T-helper 9 cell (primary cell): Measurements from ENCODE around the gene SHLD2.
"Not testable (repeated sequence)": the region's sequence is repeated elsewhere in the genome, so short reads cannot be mapped to it uniquely, and the experiment has no call there.

Source experiments
- DNase-seq: peaks from one replicate; pipeline ENCODE4 v3.0.0-alpha.2; 2020
- total RNA-seq, 2 donors: gene quantifications; one replicate each; lab custom pipeline; 2026; lab: John Stamatoyannopoulos, UW

SHLD2 gene, protein sequence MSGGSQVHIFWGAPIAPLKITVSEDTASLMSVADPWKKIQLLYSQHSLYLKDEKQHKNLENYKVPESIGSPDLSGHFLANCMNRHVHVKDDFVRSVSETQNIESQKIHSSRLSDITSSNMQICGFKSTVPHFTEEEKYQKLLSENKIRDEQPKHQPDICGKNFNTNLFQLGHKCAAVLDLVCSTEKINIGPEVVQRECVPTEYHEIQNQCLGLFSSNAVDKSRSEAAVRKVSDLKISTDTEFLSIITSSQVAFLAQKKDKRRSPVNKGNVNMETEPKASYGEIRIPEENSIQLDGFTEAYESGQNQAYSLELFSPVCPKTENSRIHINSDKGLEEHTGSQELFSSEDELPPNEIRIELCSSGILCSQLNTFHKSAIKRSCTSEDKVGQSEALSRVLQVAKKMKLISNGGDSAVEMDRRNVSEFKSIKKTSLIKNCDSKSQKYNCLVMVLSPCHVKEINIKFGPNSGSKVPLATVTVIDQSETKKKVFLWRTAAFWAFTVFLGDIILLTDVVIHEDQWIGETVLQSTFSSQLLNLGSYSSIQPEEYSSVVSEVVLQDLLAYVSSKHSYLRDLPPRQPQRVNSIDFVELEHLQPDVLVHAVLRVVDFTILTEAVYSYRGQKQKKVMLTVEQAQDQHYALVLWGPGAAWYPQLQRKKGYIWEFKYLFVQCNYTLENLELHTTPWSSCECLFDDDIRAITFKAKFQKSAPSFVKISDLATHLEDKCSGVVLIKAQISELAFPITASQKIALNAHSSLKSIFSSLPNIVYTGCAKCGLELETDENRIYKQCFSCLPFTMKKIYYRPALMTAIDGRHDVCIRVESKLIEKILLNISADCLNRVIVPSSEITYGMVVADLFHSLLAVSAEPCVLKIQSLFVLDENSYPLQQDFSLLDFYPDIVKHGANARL
- total RNA-seq = 40.3 to 73.0 reads per million in 2 donors

DNA sequence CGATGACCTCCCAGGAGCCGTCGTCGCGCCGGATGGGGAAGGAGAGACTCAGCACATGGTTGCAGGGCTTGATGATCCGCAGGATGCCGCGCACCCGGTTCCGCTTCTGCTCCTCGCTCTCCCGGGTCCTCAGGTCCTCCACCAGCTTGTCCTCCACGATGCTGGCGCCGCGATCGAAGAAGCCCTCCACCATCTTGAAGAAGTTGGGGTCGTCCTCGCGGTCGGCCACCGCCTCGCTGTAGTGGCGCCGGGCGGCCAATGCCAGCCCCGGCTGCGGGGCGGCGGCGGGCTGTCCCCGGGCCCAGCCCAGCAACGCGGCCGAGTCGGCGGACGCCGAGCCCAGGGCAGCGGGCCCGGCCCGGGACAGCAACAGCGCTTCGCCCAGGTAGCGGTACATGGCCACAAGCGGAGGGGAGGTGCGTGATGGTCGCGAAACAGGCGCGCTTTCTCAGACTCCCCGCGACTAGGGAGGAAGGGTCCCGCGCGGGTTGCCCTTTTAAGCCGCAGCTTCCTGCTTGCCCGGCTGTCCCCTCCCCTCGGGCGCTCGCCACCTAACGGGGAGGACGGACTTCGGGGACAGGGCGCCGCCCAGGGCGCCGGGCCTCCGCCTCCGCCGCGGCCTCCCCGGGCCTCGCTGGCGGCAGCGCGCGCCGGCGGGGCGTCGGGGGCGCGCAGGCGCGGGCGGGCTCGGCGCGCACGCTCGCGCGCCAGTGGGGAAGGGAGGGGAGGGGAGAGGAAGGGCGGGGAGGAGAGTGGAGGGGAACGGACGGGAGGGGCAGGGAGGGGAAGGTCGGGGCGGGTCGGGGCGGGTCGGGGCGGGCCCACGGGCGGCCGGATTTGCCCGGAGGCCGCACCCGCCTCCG, at the start of gene SHLD2, which contains the start of gene GLUD1:
SHLD2 (plus strand) TSS at position 834 of the 863 bp plus-strand sequence. CDS start 56,149 bp downstream, outside the sequence.
GLUD1 (minus strand) TSS at position 471 of the 863 bp plus-strand sequence; CDS start at position 397, 74 bp downstream.
- peak; percentile 76 for DNase-seq

DNA sequence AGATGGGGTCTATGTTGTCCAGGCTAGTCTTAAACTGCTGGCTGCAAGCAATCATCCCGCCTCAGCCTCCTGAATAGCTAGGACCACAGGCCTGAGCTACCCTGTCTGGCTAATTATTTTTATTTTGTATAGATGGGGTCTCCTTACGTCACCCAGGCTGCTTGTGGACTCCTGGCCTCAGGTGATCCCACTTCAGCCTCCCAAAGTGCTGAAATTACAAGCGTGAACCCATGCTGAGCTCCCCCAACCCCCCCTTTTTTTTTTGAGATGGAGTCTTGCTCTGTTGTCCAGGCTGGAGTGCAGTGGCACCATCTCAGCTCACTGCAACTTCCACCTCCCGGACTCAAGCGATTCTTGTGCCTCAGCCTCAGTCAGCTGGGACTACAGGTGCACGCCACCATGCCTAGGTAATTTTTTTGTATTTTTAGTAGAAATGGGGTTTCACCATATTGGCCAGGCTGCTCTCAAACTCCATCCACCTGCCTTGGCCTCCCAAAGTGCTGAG, 49.5 kb upstream of the SHLD2 start:
- no peak for DNase-seq

DNA sequence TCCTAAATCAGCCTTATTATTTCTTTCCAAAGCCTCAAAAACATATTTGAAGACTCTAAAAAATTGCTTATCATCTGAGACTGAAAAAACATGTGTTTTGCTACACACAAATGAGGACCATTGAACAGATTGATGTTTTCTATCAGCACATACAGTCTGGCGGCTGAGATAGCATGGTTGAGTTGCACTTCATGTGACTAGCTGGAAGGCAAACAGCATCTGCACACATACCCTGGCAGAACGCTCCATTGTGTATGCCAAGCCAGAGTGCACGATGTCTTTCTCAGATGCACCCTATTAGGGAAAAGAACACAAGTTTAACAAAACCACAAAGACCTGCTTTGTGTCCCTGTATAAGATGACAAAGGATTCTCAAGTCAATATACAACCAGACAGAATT, 41.9 kb upstream of the SHLD2 start:
- no peak for DNase-seq

DNA sequence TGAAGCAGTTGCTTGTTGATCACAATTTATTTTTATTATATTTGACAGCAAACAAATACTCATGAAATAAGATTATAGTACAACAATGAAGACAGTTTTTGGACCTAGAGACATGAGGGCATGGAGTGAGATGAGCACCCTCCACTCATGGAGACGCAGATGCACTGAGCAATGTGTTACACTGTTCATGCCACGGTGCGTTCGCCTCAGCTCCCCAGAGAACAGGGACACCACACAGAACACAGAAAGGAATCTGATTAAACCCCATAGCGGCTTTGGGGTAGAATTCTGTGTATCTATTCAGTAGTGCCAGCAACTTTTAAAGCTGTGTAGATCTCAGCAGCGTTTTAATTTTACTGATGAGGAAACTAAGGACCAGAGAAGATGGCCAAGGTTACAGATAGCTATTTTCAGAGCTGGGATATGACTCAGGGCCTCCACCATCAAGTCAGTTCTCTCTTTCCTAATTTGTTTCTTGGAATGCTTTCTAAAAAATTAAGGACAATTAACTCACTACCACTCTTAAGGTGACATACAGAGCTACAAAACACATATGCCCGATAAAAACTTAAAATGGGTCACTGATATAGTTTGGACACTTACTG, 41.3 kb upstream of the SHLD2 start:
- DNase-seq = no peak

DNA sequence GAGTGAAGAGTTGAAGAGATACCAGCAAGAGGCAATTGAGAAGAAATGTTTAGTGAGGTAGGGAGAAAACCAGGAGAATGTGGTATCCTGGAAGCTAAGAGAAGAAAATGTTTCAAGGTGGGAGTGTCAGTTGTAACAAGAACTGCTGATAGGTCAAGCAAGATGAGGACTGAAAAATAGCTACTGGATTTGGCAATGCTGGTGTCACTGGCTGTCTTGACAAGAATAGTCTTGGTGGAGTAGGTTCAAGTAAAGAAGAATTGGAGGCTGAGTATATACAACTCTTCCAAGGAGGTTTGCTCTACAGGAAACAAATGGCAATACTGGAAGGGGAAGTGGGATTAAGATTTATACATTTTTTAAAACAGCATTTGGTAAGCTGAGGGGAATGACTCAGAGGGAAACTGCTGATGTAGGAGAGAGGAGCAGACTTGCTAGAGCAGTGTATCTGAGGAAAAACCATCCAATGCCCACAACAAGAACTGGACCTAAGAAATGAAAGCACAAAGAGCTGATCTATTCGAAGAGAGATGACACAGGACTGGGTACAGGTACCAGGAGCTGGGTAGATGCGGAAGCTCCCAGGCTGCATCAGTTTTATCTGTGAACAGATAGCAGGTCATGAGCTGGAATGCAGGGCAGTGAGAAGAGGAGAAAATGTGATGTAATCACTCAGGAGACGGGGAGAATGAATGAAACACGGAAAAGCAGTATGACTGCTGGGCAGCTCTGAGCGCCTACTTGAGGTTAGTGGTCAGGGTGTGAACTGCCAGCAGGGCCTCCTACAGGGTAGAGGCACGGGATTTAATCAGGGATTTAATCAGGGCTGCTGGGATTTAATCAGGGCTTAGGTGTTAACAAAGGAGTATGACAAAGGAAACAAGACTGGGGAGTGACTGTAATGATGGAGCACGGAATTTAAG, 40.4 kb upstream of the SHLD2 start:
- DNase-seq = no peak

DNA sequence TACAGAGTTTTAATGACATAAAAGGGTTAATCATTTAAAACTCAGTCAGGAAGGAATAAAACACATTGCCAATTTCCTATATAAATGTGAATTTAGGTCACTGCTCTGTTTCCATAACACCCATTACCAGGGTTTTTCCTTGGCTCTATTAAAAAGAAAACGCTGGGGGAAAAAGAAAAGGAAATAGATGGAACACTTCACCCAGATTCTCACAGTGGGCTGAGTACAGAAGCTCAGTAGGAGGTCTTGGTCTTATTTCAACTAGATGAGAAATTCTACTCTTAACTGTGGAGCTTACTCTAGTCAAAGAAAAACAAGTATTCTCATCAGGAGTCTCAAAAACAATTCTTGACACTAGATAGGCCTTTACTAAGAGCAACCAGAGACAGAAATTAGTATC, 36.8 kb upstream of the SHLD2 start:
- no peak for DNase-seq

DNA sequence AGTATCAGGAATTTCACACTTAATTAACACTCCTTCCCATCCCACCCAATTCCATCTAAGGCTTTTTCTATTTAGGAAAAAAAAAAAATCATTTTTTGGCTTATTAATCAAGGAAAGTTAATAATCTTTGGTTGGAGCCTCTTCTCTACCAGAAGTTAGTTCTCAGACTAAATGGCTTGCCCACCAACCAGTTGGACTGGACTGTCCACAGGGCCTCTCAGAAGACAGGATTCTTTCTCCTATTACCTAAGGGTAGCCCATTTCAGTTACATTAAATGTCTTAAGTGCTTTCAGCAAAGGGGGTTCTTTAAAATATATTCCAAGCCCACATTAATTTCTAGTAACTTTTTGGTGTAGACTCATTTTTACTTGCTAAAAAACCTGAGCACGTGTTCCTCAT, 35.6 kb upstream of the SHLD2 start:
- no peak for DNase-seq

DNA sequence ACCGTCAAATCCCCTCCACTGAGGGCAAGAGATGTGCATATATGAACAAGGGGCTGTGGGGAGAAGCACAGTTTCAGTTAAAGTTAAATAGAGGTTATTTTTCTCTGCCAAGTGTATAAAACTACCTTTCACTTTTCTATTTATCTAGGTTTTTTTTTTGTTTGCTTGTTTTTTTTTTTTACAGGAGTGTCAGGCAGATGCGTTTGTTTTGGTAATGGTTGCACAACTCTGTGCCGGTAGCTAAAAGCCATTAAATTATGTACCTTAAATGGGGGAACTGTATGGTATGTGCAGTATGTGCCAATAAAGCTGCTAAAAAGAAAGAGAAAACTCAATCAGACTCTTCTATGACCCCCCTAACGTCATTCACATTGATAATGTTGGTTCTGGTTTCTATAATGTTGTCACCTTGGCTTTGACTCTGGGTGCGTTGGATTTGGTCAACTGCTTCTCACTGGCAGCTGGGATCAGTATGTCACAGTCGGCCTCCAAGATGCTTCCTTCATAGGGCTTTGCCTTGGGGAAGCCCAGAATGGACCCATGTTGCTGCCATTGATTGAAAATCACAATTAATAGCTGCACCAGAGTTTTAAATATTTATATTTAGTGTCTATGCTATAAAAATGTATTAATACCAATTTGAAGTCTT, 34.6 kb upstream of the SHLD2 start:
- no peak for DNase-seq

DNA sequence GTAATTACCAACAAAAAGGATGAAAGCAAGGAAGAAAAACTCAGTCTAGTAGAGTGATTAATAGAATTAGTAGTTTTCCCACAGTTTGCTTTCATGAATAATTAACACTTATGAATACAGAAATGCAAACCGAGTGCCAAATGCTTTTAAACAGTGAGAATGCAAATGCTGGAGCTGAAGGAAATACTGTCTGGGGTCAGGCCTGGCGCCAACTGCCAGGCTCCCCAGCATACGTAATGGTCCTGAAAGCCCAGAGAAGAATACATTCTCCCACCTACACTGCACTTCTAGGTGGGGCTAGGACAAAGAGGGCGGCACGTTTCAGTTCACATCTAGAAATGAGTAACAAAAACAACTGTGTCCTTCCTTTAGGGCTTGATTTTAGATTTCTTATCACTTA, 30.4 kb upstream of the SHLD2 start:
- no peak for DNase-seq

DNA sequence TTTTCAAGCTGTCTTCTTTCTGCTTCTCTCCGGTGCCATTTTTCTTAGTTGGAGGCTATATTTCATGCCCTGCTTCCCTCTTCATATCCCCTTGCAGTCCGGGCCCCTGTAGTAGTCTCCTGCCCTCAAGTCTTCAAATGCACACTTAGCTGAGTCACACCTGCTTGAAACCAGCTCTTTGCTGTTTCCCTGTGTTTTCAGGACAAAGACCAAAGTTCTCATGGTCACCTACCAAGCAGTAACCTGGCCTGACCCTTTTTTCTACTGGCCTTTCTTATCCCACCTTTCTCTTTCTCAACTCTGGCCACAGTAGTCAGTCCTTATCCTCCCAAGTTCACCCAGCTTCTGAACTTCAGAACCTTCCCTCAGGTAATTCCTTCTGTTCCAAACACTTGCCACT, 28.8 kb upstream of the SHLD2 start:
- no peak for DNase-seq

DNA sequence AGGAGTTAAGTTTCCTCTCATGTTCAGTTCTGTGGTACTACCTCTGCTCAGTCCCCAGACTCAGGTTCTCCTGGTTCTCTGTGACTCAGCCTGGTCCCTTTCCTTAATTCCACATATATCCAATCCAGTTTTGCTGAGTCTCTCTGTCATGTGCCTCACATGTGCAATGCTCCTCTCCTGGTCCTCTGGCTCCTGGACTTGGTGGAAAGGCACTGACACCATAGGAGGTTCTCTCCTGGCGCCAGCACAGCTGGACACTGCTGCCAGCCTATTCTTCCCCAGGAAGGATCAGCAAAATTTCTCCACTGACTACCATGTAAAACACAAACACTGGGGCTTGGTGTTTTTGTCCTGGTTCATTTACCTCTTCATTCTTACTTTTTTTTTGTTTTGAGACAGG, 28.1 kb upstream of the SHLD2 start:
- no peak for DNase-seq

DNA sequence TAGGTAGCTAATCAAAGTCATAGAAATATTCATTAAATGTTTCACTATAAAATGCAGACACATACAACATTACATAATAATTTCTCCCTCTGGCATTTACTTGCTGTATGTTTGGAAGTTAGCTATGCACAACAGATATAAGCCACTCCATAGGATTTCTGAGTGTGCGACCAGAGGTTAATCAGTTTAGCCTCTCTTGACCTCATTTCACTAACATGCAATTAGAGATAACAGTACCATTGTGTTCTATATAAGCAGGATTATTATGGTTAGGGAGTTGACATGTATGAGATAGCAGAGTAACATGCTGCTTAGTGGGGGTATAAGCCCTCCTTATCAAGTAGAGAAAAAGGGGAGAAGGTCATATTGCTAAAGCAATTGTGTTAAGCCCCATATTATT, 26.7 kb upstream of the SHLD2 start:
- no peak for DNase-seq

DNA sequence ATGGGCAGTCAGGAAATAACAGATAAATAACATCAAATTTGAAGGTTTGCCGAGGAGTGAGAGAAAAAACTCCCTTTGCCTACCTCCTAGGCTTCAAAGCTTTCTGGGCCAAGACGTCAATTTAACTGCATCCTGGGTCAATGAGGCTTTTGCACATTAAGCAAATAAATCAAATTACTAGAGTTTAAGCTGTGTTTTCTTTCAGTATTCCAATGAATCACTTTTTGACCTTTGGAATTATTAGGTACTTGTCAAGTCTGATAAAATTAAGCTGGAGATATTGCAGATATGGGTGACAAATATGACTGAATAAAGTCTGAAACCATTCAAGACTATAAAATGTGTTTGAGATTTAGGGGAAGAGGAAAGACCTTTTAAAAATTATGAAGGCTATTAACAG, 22.6 kb upstream of the SHLD2 start:
- DNase-seq = no peak

DNA sequence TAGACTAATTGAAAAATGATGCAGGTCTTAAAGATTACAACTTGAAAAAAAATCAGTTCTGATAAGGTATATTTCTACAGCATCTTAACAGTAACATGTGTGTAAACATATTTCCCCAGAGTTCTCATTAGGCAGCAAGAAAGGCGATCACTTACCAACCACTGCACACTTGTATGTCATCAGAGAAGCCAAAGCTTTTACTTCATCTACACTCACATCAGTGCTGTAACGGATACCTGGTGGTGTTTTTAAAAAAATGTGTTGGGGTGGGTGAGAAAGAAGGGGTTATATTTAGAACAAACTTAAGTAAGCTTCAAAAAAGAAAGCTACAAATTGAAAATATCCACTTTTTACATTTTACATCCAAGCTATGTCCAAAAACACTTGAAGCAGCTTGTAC, 18.6 kb upstream of the SHLD2 start:
- not testable (repeated sequence) for DNase-seq

DNA sequence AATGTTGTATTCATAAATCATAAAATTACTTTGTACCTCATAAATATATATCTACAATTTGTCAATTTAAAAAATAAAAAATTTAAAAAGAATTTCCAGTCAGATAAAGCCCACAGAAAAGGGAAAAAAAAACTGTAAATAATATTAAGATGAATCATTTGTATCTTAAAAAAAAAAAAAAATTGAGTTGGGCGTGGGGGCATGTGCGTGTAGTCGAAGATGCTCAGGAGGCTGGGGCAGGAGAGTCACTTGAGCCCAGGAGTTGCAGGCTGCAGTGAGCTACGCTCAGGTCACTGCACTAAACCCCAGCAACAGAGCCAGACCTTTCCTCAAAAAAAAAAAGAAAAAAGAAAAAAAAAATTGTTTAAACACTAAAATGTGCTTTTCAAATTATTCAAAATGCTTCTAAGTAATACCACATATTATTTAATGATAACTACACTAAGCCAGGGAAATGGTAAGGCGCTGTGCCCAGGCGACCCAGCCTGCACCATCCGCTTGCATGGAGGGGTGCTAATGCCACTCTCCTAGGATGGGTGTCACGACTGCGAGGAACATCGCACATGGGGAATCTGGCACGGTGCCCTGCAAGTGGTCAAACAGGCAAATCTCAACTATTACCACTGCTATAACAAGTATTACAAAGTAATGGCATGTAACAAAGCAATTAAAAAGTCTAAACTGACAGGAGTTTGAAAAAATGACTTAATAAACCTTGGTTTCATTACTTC, 15.7 kb upstream of the SHLD2 start:
- no peak for DNase-seq

DNA sequence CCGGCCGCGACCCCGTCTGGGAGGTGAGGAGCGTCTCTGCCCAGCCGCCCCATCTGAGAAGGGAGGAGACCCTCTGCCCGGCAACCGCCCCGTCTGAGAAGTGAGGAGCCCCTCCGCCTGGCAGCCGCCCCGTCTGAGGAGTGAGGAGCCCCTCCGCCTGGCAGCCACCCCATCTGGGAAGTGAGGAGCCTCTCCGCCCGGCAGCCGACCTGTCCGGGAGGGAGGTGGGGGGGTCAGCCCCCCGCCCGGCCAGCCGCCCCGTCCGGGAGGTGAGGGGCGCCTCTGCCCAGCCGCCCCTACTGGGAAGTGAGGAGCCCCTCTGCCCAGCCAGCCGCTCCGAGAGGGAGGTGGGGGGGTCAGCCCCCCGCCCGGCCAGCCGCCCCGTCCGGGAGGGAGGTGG, 14.4 kb upstream of the SHLD2 start:
- DNase-seq = not testable (repeated sequence)

DNA sequence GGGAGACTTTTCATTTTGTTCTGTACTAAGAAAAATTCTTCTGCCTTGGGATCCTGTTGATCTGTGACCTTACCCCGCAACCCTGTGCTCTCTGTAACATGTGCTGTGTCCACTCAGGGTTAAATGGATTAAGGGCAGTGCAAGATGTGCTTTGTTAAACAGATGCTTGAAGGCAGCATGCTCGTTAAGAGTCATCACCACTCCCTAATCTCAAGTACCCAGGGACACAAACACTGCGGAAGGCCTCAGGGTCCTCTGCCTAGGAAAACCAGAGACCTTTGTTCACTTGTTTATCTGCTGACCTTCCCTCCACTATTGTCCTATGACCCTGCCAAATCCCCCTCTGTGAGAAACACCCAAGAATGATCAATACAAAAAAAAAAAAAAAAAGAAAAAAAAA, 13.4 kb upstream of the SHLD2 start:
- not testable (repeated sequence) for DNase-seq

DNA sequence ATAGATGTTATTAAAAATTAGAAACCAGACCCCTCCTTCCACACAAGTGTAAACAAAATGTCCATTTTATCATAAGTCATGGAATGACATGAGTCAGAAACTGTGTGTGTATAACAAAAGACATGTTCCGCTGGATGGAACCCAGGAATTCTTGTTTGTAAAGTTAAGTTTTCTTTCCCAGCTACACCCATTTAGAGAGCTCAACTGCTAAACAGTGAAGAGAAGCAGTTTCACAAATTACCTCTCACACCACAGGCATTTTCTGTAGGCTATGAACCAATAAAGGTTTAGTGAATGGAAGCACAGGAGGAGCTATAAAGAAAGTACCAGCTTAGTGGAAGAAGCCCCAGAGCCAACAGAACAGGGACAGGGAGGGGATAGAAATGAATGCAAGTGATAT, 12.8 kb upstream of the SHLD2 start:
- not testable (repeated sequence) for DNase-seq

DNA sequence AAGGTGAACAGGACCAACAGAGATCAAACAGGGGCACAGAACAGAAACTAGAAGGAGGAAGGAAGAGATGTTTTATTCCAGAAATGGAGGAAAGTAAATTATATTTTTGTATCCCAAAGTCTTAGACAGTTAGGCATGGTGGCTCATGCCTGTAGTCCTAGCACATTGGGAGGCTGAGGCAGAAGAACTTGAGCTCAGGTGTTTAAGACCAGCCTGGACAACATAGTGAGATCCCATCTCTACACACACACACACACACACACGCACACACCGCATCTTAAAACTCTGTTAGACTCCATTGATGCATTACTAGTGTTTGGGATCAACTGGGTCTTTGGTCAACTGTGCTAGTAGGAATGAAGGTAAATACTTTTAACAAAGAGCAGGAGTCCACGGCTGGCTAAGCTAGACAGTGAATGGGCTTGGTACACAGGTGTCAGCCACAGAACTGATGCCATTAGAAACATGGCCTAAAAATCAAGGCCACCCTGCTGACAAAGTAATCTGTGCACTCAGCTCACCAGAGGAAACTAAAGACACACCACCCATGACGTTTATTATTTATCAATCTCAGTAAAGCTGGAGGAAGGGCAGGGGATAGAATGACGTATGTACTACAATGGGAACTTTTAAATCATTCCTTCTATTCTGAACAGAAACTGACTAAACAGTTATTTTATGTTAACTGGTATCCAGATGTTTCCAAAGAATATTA, 11.3 kb upstream of the SHLD2 start:
- DNase-seq = peak; percentile 21
